Caco-2 (cell line): Measurements from ENCODE around the gene GJC1. TPM values are rescaled to one million over a fixed set of nuclear protein-coding genes. Genes with fewer than 3 reads are reported as not detected.

Experiments
- BruUV-seq: library from RNA; stranded (reverse); fragments of 400-500 nt; replicated peaks from 2 replicates; lab custom pipeline; 2021; lab: Mats Ljungman, UMichigan
- CTCF ChIA-PET: fragments of 300-600 bp; sonication (Branson Sonifier 250); formaldehyde crosslinking; loops from one replicate; lab custom pipeline; 2022; ENCODE audit warnings: antibody characterized with exemption; lab: Charles Lee
- POLR2A ChIA-PET: fragments of 300-600 bp; sonication (Branson Sonifier 250); formaldehyde crosslinking; loops from one replicate; lab custom pipeline; 2022; ENCODE audit warnings: antibody characterized with exemption; lab: Charles Lee
- DNase-seq, 2 experiments: peaks; one replicate each; pipeline versions ENCODE4 v3.0.0 to v3.0.0-alpha.2; 2020 to 2022
- H3K27me3 ChIP-seq: replicated peaks from 2 replicates; pipeline ENCODE4 v1.6.0; 2011; ENCODE audit warnings: low read length; ENCODE audit not compliant: control insufficient read depth, insufficient read depth
- H3K36me3 ChIP-seq: 2 replicates; pipeline ENCODE4 v1.5.1; 2011; ENCODE audit warnings: low read length; ENCODE audit not compliant: control insufficient read depth, insufficient read depth
- H3K4me1 ChIP-seq: fragments of 250-450 bp; sonication (Bioruptor Pico); 2 replicates; pipeline ENCODE4 v1.5.1; 2020; ENCODE audit warnings: mild to moderate bottlenecking
- H3K4me3 ChIP-seq: 2 replicates; pipeline ENCODE4 v1.5.1; 2011; ENCODE audit warnings: low read depth, mild to moderate bottlenecking, control low read depth, low read length
- H3K9me3 ChIP-seq: fragments of 250-450 bp; sonication (Bioruptor Pico); 2 replicates; pipeline ENCODE4 v1.5.1; 2020; ENCODE audit warnings: mild to moderate bottlenecking, moderate library complexity
- H3K27ac Mint-ChIP-seq: one replicate; pipeline ENCODE4 v1.8.0; 2022; ENCODE audit warnings: mixed read lengths; ENCODE audit not compliant: unreplicated experiment
- H3K27me3 Mint-ChIP-seq: one replicate; pipeline ENCODE4 v1.8.0; 2022; ENCODE audit warnings: mixed read lengths; ENCODE audit not compliant: insufficient read depth, unreplicated experiment
- H3K36me3 Mint-ChIP-seq: one replicate; pipeline ENCODE4 v1.8.0; 2022; ENCODE audit warnings: mild to moderate bottlenecking, mixed read lengths; ENCODE audit not compliant: insufficient read depth, unreplicated experiment
- H3K4me1 Mint-ChIP-seq: one replicate; pipeline ENCODE4 v1.8.0; 2022; ENCODE audit warnings: low read depth, mixed read lengths; ENCODE audit not compliant: unreplicated experiment
- H3K4me3 Mint-ChIP-seq: one replicate; pipeline ENCODE4 v1.8.0; 2022; ENCODE audit warnings: mild to moderate bottlenecking, moderate library complexity, mixed read lengths; ENCODE audit not compliant: unreplicated experiment
- H3K9me3 Mint-ChIP-seq: one replicate; pipeline ENCODE4 v1.8.0; 2022; ENCODE audit warnings: mixed read lengths; ENCODE audit not compliant: unreplicated experiment
- intact Hi-C: fragments of 100-400 bp; cut with micrococcal nuclease; formaldehyde crosslinking; loops from one replicate; pipeline ENCODE4 v1.10.0; 2022; ENCODE audit not compliant: unreplicated experiment
- total RNA-seq: library from RNA; stranded (reverse); gene quantifications from 2 replicates; pipeline ENCODE4 v1.2.3, GENCODE V29; 2022
- TF ChIP-seq, protein P1 (sequence below), 2 experiments: fragments of 200-600 bp in 1 of 2; IDR thresholded peaks; 1 replicate in 1 of 2; 2 replicates in 1 of 2; pipeline versions ENCODE4 v1.5.1 to v1.8.0; 2011 to 2022; ENCODE audit warnings: antibody characterized with exemption in 1 of 2, control low read depth in 1 of 2, inconsistent platforms in 1 of 2, low read depth in 1 of 2, low read length in 1 of 2, mild to moderate bottlenecking in 1 of 2, moderate library complexity in 1 of 2; ENCODE audit not compliant: insufficient read depth in 1 of 2, severe bottlenecking in 1 of 2, unreplicated experiment in 1 of 2

GJC1 gene
- total RNA-seq, 1 experiment from 2014 or later: 33.5 TPM

DNA sequence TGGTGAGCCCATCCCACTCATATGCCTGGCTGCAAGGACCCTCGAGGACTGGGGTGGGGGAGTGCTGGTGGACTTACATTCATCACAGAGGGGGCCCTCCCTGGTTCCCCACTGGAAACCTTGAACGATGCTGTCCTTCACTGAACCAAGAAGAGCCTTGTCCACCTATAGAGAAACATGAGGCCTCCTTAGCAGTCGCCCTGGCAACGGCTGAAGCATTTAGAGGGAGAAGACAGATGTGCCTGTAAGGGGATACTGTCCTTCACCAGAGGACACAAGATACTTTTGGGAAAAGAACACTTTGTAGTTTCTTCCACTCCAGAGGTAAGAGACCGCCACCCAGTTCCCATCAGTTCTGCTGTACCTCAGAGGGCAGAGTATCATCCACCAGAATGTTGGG, 24.1 kb upstream of the GJC1 start:
- DNase-seq: no peak
- Mint-ChIP-seq H3K36me3 (peaks cover 82% of the 10 kb centered on the region), H3K4me3 (no peak overlapping the region), H3K4me1 (no peaks in the 10 kb centered on the region), H3K27ac (no peak overlapping the region), H3K9me3 (no peaks in the 10 kb centered on the region), H3K27me3 (no peaks in the 10 kb centered on the region)
- POLR2A ChIA-PET: no interaction called here
- no peak overlapping the region for H3K4me3 ChIP-seq
- TF ChIP-seq, protein P1, sequence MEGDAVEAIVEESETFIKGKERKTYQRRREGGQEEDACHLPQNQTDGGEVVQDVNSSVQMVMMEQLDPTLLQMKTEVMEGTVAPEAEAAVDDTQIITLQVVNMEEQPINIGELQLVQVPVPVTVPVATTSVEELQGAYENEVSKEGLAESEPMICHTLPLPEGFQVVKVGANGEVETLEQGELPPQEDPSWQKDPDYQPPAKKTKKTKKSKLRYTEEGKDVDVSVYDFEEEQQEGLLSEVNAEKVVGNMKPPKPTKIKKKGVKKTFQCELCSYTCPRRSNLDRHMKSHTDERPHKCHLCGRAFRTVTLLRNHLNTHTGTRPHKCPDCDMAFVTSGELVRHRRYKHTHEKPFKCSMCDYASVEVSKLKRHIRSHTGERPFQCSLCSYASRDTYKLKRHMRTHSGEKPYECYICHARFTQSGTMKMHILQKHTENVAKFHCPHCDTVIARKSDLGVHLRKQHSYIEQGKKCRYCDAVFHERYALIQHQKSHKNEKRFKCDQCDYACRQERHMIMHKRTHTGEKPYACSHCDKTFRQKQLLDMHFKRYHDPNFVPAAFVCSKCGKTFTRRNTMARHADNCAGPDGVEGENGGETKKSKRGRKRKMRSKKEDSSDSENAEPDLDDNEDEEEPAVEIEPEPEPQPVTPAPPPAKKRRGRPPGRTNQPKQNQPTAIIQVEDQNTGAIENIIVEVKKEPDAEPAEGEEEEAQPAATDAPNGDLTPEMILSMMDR (IDR thresholded peaks at IDR 0.05; ENCODE audit: insufficient read depth in 1 of 2, low read depth in 1 of 2, low read length in 1 of 2, severe bottlenecking in 1 of 2, unreplicated experiment in 1 of 2): no peak
- H3K4me1 ChIP-seq: no peaks in the 10 kb centered on the region
- BruUV-seq: no TSS peak
- H3K27me3 ChIP-seq: no peaks in the 10 kb centered on the region
- intact Hi-C loops: no loop called here
- H3K36me3 ChIP-seq: peaks cover 2% of the 10 kb centered on the region
- CTCF ChIA-PET: interaction anchor here (0.6 kb wide), 1 partner anchor 14 kb away, joined by 4 read pairs; no protein-coding TSS in a partner anchor
- no peaks in the 10 kb centered on the region for H3K9me3 ChIP-seq

GRCh38 chr17:44850612-44851011, 20.5 kb upstream of the GJC1 start:
- DNase-seq: no peak
- no peaks in the 10 kb centered on the region for H3K4me1 ChIP-seq
- peaks cover 56% of the 10 kb centered on the region for H3K36me3 Mint-ChIP-seq
- ChIA-PET CTCF (no interaction called here), POLR2A (no interaction called here)
- BruUV-seq: no TSS peak
- H3K4me3 ChIP-seq: no peak overlapping the region
- peaks cover 2% of the 10 kb centered on the region for H3K36me3 ChIP-seq
- no peaks in the 10 kb centered on the region for H3K9me3 Mint-ChIP-seq
- intact Hi-C loops: no loop called here
- no peaks in the 10 kb centered on the region for H3K27me3 ChIP-seq
- no peak overlapping the region for H3K4me3 Mint-ChIP-seq
- no peaks in the 10 kb centered on the region for H3K27me3 Mint-ChIP-seq
- TF ChIP-seq, protein P1 (IDR thresholded peaks at IDR 0.05; ENCODE audit: insufficient read depth in 1 of 2, low read depth in 1 of 2, low read length in 1 of 2, severe bottlenecking in 1 of 2, unreplicated experiment in 1 of 2): no peak
- no peaks in the 10 kb centered on the region for H3K9me3 ChIP-seq
- no peaks in the 10 kb centered on the region for H3K4me1 Mint-ChIP-seq
- H3K27ac Mint-ChIP-seq: no peak overlapping the region

DNA sequence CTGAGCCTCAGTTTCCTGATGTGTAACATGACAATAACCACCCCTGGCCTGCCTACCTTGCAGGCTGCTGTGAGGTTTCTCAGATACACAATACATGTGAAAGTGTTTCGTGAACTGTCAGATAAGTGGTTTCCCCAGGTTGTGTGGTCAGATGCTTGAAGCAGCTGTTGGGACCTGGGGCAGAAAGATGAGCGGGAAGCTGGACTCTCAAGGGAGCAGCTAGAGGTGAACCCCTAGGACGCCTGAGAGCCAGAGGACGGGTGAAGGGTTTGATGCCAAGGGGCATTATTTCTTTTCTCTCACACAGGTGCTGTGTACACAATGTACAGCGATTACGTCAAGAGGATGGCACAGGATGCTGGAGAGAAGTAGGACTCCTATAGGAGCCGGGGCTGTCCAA, 19.9 kb upstream of the GJC1 start:
- peaks cover 50% of the 10 kb centered on the region for H3K36me3 Mint-ChIP-seq
- TF ChIP-seq, protein P1 (IDR thresholded peaks at IDR 0.05; ENCODE audit: insufficient read depth in 1 of 2, low read depth in 1 of 2, low read length in 1 of 2, severe bottlenecking in 1 of 2, unreplicated experiment in 1 of 2): no peak
- H3K4me1 Mint-ChIP-seq: no peaks in the 10 kb centered on the region
- Histone ChIP-seq H3K36me3 (peaks cover 2% of the 10 kb centered on the region), H3K9me3 (no peaks in the 10 kb centered on the region), H3K4me1 (no peaks in the 10 kb centered on the region), H3K4me3 (no peak overlapping the region), H3K27me3 (no peaks in the 10 kb centered on the region)
- POLR2A ChIA-PET: no interaction called here
- no TSS peak for BruUV-seq
- no peak overlapping the region for H3K27ac Mint-ChIP-seq
- H3K9me3 Mint-ChIP-seq: no peaks in the 10 kb centered on the region
- H3K27me3 Mint-ChIP-seq: no peaks in the 10 kb centered on the region
- H3K4me3 Mint-ChIP-seq: no peak overlapping the region
- intact Hi-C loops: no loop called here
- CTCF ChIA-PET: no interaction called here
- no peak for DNase-seq
